Body of pancreas (tissue), 4 donors: ENCODE data around the gene KRT6A. TPM values are rescaled to one million over a fixed set of nuclear protein-coding genes. Genes with fewer than 3 reads are reported as not detected.

ENCODE experiments used
- ATAC-seq: fragments of 150-250 bp; one replicate; pipeline ENCODE4 v1.9.1; 2016
- DNase-seq, 4 donors: peaks; one replicate each; pipeline ENCODE4 v3.0.0-alpha.2; 2019
- H3K27ac ChIP-seq, 4 donors: fragments of 200-600 bp; sonication (generic); 1 replicate in 3 of 4; 2 replicates in 1 of 4; pipeline versions ENCODE4 v1.5.1 to v1.6.1; 2016 to 2019; ENCODE audit warnings: mild to moderate bottlenecking in 1 of 4, mixed read lengths in 1 of 4, moderate library complexity in 1 of 4
- H3K27me3 ChIP-seq, 2 donors: fragments of 200-600 bp; sonication (generic); one replicate each; pipeline ENCODE4 v1.6.0; 2016; ENCODE audit warnings: mild to moderate bottlenecking in 1 of 2
- H3K36me3 ChIP-seq, 2 donors: fragments of 200-600 bp; sonication (generic); replicated peaks in 1 of 2; 2 replicates each; pipeline ENCODE4 v1.5.1; 2016; ENCODE audit warnings: low read depth in 2 of 2; ENCODE audit not compliant: insufficient read depth in 1 of 2
- H3K4me1 ChIP-seq: fragments of 200-600 bp; sonication (generic); one replicate; pipeline ENCODE4 v1.6.0; 2016
- H3K4me3 ChIP-seq, 2 donors: fragments of 200-600 bp; sonication (generic); 1 replicate in 1 of 2; 2 replicates in 1 of 2; pipeline ENCODE4 v1.5.1; 2016 to 2019
- H3K9me3 ChIP-seq, 3 donors: fragments of 200-600 bp; sonication (generic); 1 replicate in 2 of 3; 2 replicates in 1 of 3; pipeline ENCODE4 v1.5.1; 2016
- CTCF ChIP-seq, 7 experiments: fragments of 450-650 bp in 4 of 7; fragments of 200-600 bp in 3 of 7; sonication (generic) in 3 of 7; IDR thresholded peaks; one replicate each; pipeline ENCODE4 v1.5.1; 2016 to 2019; ENCODE audit warnings: antibody characterized with exemption in 7 of 7
- POLR2A ChIP-seq, 3 donors: fragments of 450-650 bp; IDR thresholded peaks; one replicate each; pipeline ENCODE4 v1.6.1; 2016; ENCODE audit warnings: antibody characterized with exemption in 3 of 3, mild to moderate bottlenecking in 2 of 3
- WGBS, 2 donors: methylation state at CpG; one replicate each; pipeline ENCODE4 v1.1.5; 2017; 5-methylcytosine and 5-hydroxymethylcytosine counted together
- intact Hi-C: fragments of 100-400 bp; cut with DNase I; formaldehyde crosslinking; loops from one replicate; pipeline ENCODE4 v1.15.1; 2023
- total RNA-seq, 2 donors: library from RNA; depleted of rRNA; stranded (reverse); fragments of >200 nt; gene quantifications; one replicate each; pipeline ENCODE4 v1.1.0, GENCODE V29; 2016

The KRT6A gene
- total RNA-seq, 2 donors from 2014 or later: not detected

- no peak for ATAC-seq
Observed at GRCh38 chr12:52474212-52474611, 18.8 kb downstream of the KRT6A start.

DNA sequence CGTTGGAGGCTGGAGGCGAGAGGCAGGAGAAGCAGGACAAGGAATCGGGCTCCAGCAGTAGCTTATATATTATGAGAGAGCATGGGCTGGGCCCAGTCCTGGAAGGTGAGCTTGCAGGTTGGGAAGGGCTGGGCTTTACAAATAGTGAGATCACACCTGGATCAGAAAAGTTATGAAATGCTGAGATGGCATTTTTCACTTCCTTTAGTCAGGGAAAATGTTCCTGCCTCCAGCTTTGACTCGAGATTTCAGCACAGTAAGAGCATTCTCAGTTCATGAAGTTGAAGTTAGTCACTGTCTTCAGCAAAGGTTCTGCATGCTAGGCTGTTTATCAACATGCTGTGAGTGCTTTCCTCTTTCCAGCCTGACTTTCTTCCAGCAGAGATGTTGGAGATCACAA lies 19.3 kb downstream of the KRT6A start, which contains the start of gene KRT6C:
Gene KRT6C (minus strand): TSS at position 38 of the 400 bp plus-strand sequence. CDS start 68 bp downstream, outside the sequence.
- ATAC-seq (peak; percentile 18), DNase-seq (no peak)
- no peak within 1 kb of the TSS for H3K4me3 ChIP-seq
- H3K4me1 ChIP-seq: no peaks in the 10 kb centered on the region
- 72 to 76% methylated on average over 4 of the region's 4 CpGs for WGBS, 2 donors
- no peaks in the 10 kb centered on the region for H3K9me3 ChIP-seq
- H3K36me3 ChIP-seq: no peaks in the 10 kb centered on the region
- TF ChIP-seq CTCF (IDR thresholded peaks at IDR 0.05) (no peak), POLR2A (IDR thresholded peaks at IDR 0.05) (no peak)
- no peak within 1 kb of the TSS for H3K27ac ChIP-seq
- intact Hi-C loops: no loop called here
- no peaks in the 10 kb centered on the region for H3K27me3 ChIP-seq

More at GRCh38 chr12:52474212-52474611, 18.8 kb downstream of the KRT6A start:
- TF ChIP-seq POLR2A (IDR thresholded peaks at IDR 0.05) (no peak), CTCF (IDR thresholded peaks at IDR 0.05) (no peak)
- intact Hi-C loops: no loop called here
- no peak for DNase-seq
- Histone ChIP-seq H3K27me3 (no peaks in the 10 kb centered on the region), H3K27ac (no peak overlapping the region), H3K4me1 (no peaks in the 10 kb centered on the region), H3K36me3 (no peaks in the 10 kb centered on the region), H3K4me3 (no peak overlapping the region), H3K9me3 (no peaks in the 10 kb centered on the region)
- WGBS, 2 donors: 90 to 96% methylated on average over 2 of the region's 2 CpGs

DNA sequence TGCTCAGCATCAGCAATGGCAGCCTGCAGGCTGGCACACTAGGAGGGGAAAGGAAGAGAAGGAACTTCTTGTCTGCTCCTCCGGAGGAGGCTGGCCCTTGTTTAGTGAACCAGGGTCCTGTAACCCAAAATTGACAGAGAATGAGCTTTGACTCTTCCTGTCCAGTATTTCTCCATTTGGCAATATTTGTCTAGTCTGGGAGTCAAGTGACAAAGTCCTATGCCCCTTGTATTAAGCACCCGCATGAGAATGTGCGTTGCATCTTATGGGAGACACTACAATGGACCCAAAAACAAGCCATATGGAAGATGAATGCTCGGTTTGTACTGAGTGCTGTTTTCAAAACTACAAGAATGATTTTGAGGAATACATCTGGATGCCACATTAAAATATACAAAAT lies 23.2 kb downstream of the KRT6A start:
- 68 to 85% methylated on average over 4 of the region's 4 CpGs for WGBS, 2 donors
- Histone ChIP-seq H3K4me3 (no peak overlapping the region), H3K9me3 (no peaks in the 10 kb centered on the region), H3K4me1 (no peaks in the 10 kb centered on the region), H3K27me3 (no peaks in the 10 kb centered on the region), H3K36me3 (no peaks in the 10 kb centered on the region), H3K27ac (no peak overlapping the region)
- TF ChIP-seq CTCF (IDR thresholded peaks at IDR 0.05) (no peak), POLR2A (IDR thresholded peaks at IDR 0.05) (no peak)
- no peak for DNase-seq
- no peak for ATAC-seq
- intact Hi-C loops: no loop called here

DNA sequence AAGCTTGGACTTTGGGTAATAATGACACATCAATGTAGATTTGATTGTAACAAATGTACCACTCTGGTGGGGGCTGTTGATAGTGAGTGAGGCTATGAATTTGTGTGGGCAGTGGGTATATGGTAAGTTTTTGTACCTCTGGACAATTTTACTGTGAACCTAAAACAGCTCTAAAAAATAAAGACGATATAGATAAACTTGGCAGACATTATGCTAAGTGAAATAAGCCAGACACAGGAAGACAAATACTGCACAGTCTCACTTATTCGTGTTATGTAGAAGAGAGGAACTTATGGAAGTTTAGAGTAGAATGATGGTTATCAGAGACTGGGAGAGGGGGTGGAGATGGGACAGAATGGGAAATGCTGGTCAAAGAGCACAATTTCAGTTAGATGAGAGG lies 28.2 kb downstream of the KRT6A start:
- no peak for ATAC-seq
- Histone ChIP-seq H3K27ac (no peak overlapping the region), H3K27me3 (no peaks in the 10 kb centered on the region), H3K4me1 (no peaks in the 10 kb centered on the region), H3K4me3 (no peak overlapping the region), H3K36me3 (no peaks in the 10 kb centered on the region), H3K9me3 (no peaks in the 10 kb centered on the region)
- intact Hi-C loops: no loop called here
- WGBS, 2 donors: 42 to 45% methylated on average over 2 of the region's 2 CpGs
- DNase-seq: no peak
- no peak for TF ChIP-seq CTCF (IDR thresholded peaks at IDR 0.05)
- no peak for TF ChIP-seq POLR2A (IDR thresholded peaks at IDR 0.05)

- Histone ChIP-seq H3K4me3 (no peak overlapping the region), H3K36me3 (no peaks in the 10 kb centered on the region), H3K27ac (no peak overlapping the region), H3K9me3 (no peaks in the 10 kb centered on the region), H3K27me3 (no peaks in the 10 kb centered on the region), H3K4me1 (no peaks in the 10 kb centered on the region)
- intact Hi-C loops: no loop called here
- ATAC-seq: no peak
- TF ChIP-seq POLR2A (IDR thresholded peaks at IDR 0.05) (no peak), CTCF (IDR thresholded peaks at IDR 0.05) (no peak)
- WGBS, 2 donors: 41 to 48% methylated on average over 5 of the region's 5 CpGs
- peak in 2 of 4 donors; percentile 33 to 43 for DNase-seq
Observed at GRCh38 chr12:52461693-52462092, 31.4 kb downstream of the KRT6A start.
